Immature natural killer cell (primary cell): ENCODE measurements around the gene PTPN13. TPM values are rescaled to one million over a fixed set of nuclear protein-coding genes. Genes with fewer than 3 reads are reported as not detected.

Experiments used
- DNase-seq, 3 donors: peaks; one replicate each; pipeline ENCODE4 v3.0.0; 2022; ENCODE audit warnings: mixed read lengths in 1 of 3
- H3K27ac Mint-ChIP-seq, 6 donors: one replicate each; pipeline ENCODE4 v1.8.0; 2020; ENCODE audit warnings: mixed read lengths in 6 of 6, mild to moderate bottlenecking in 5 of 6, inconsistent platforms in 4 of 6, moderate library complexity in 3 of 6
- H3K27me3 Mint-ChIP-seq, 3 donors: one replicate each; pipeline ENCODE4 v1.8.0; 2020 to 2021; ENCODE audit warnings: low read depth in 3 of 3, mild to moderate bottlenecking in 3 of 3, mixed read lengths in 3 of 3, moderate library complexity in 3 of 3, inconsistent platforms in 1 of 3
- H3K36me3 Mint-ChIP-seq, 3 donors: one replicate each; pipeline ENCODE4 v1.8.0; 2020; ENCODE audit warnings: mixed read lengths in 3 of 3, inconsistent platforms in 2 of 3, mild to moderate bottlenecking in 2 of 3
- H3K4me1 Mint-ChIP-seq, 2 donors: one replicate each; pipeline ENCODE4 v1.8.0; 2020; ENCODE audit warnings: inconsistent platforms in 2 of 2, mild to moderate bottlenecking in 2 of 2, mixed read lengths in 2 of 2, moderate library complexity in 1 of 2
- H3K4me3 Mint-ChIP-seq, 5 donors: one replicate each; pipeline ENCODE4 v1.8.0; 2020; ENCODE audit warnings: mild to moderate bottlenecking in 5 of 5, mixed read lengths in 5 of 5, inconsistent platforms in 3 of 5, moderate library complexity in 3 of 5
- H3K9me3 Mint-ChIP-seq, 6 donors: one replicate each; pipeline ENCODE4 v1.8.0; 2020; ENCODE audit warnings: mild to moderate bottlenecking in 6 of 6, mixed read lengths in 6 of 6, inconsistent platforms in 4 of 6, moderate library complexity in 3 of 6
- polyA plus RNA-seq, 3 donors: library from polyadenylated mRNA; unstranded; fragments of 300-500 nt; fragmentation: Illumina TruSeq; gene quantifications; one replicate each; pipeline ENCODE4 v1.2.3, GENCODE V29; 2021

Gene PTPN13
- polyA plus RNA-seq, 3 donors from 2014 or later = not detected

GRCh38 chr4:86600007-86600653 is 6.0 kb downstream of the PTPN13 start:
- Mint-ChIP-seq H3K4me1 (peaks cover 2 to 11% of the 10 kb centered on the region in 2 donors), H3K27me3 (peaks cover 3 to 8% (median 3%) of the 10 kb centered on the region in 3 donors), H3K36me3 (no peaks in the 10 kb centered on the region), H3K4me3 (no peak overlapping the region), H3K27ac (no peak overlapping the region), H3K9me3 (peaks cover 0 to 6% (median under 1%) of the 10 kb centered on the region in 6 donors)
- DNase-seq = no peak

DNA sequence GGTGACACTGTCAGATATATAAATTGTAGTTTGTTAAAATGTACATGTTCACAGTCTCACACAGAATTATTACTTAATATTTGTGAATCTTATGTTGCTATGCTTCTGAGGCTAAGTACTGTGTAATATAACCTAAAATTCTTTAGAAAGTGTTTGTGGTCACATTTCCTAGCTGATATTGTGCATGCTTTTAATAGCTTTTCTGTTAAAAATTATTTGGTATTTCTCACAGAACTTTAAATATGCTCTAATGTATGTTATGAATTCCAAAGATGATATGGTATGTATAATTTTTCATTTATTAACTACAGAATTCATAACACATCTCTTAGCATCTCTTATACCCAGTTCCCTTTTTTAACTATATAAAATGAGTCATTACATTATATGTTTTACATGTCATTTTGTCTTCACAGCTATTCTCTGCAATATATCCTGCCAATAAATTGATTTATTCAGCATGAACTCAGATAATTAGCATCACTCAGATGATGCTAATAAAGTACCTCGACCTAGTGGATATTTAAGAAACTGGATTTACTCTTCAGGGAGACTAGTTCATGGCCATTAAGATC is 9.3 kb downstream of the PTPN13 start:
- Mint-ChIP-seq H3K4me3 (no peak overlapping the region), H3K9me3 (peaks cover 0 to 2% (median 0%) of the 10 kb centered on the region in 6 donors), H3K27ac (no peak overlapping the region), H3K4me1 (no peaks in the 10 kb centered on the region), H3K36me3 (no peaks in the 10 kb centered on the region), H3K27me3 (peaks cover 0 to 2% (median 0%) of the 10 kb centered on the region in 3 donors)
- DNase-seq = no peak

DNA sequence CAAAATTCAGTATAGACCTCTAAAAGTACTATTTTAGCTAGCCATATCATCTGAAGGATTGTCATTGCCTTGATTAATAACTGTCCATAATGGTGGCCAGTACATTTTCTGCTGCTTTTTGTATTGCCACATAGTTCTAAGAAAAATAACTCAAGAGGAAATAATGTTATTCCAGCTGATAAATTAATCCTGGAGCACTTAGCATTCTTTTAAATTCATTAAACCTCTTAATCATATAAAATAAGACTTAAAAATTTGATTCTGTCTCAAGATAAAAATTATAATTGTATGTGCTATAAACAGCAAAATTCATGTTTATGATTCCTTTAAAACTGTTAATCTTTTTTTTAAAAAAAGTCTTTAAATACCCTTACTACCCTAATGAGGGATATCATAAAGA is 12.7 kb downstream of the PTPN13 start:
- H3K36me3 Mint-ChIP-seq = no peaks in the 10 kb centered on the region
- peaks cover 0 to 3% (median 2%) of the 10 kb centered on the region in 3 donors for H3K27me3 Mint-ChIP-seq
- no peak for DNase-seq
- no peak overlapping the region for H3K27ac Mint-ChIP-seq
- H3K9me3 Mint-ChIP-seq = peaks cover 0 to 2% (median 0%) of the 10 kb centered on the region in 6 donors
- H3K4me3 Mint-ChIP-seq = no peak overlapping the region
- no peaks in the 10 kb centered on the region for H3K4me1 Mint-ChIP-seq

DNA sequence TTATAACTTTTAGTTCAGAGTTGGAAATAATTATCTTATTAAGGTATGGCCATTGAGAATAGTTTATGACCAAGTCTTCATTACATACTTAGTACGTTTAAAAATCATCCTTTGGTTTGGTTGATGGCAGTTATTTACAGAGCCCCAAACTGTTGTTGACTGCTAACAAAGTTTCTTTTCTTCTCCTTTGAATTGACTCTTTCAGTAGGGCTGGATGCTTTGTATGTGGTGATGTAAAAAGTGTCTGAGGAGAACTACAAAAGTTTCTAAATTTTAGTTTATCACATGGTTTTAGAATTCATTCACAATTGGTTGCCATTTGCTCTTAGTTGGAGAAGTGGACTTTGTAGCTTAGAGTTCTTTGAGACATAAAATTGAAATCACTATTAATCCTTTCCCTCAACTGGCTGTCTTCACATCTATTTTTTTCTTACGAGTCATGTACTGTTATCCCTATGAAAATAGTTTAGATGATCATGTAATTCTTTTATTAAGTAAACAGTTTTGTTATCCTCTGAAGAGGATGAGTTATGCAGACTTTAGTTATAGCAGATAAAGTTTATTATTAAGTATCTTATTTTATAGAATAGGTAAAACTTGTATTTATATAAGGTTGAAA is 14.8 kb downstream of the PTPN13 start:
- Mint-ChIP-seq H3K27me3 (peaks cover 0 to 3% (median 2%) of the 10 kb centered on the region in 3 donors), H3K4me3 (no peak overlapping the region), H3K27ac (no peak overlapping the region), H3K4me1 (no peaks in the 10 kb centered on the region), H3K9me3 (peaks cover 0 to 5% (median 0%) of the 10 kb centered on the region in 6 donors), H3K36me3 (no peaks in the 10 kb centered on the region)
- no peak for DNase-seq

GRCh38 chr4:86611757-86612156 is 17.6 kb downstream of the PTPN13 start:
- Mint-ChIP-seq H3K9me3 (peaks cover 0 to 5% (median 1%) of the 10 kb centered on the region in 6 donors), H3K27ac (no peak overlapping the region), H3K4me1 (no peaks in the 10 kb centered on the region), H3K27me3 (peaks cover 0 to 2% (median 1%) of the 10 kb centered on the region in 3 donors), H3K36me3 (no peaks in the 10 kb centered on the region), H3K4me3 (no peak overlapping the region)
- no peak for DNase-seq

- no peak overlapping the region for H3K27ac Mint-ChIP-seq
- no peaks in the 10 kb centered on the region for H3K4me1 Mint-ChIP-seq
- H3K27me3 Mint-ChIP-seq = peaks cover 0 to 2% (median 1%) of the 10 kb centered on the region in 3 donors
- H3K36me3 Mint-ChIP-seq = no peaks in the 10 kb centered on the region
- peaks cover 0 to 5% (median 2%) of the 10 kb centered on the region in 6 donors for H3K9me3 Mint-ChIP-seq
- no peak overlapping the region for H3K4me3 Mint-ChIP-seq
- DNase-seq = no peak
Measured at GRCh38 chr4:86613734-86614133, 19.6 kb downstream of the PTPN13 start.

DNA sequence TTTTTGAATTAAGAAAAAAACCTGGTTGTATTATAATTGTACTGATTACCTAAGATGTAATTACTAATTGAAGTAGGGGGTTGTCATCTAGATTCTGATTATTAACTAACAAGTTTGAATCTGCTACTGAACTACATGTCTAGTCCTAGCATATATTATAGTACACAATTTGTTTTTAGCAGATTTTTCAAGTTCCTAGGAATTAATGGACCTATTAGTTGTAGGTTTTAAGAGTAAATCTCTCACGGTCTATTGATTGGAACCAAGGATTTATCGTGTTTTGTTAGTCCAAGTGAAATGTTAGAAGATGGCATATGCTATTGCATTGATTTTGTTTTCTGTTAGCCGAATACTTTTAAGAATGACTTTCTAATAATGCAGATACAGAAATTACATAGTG is 20.8 kb downstream of the PTPN13 start:
- Mint-ChIP-seq H3K4me1 (no peaks in the 10 kb centered on the region), H3K36me3 (no peaks in the 10 kb centered on the region), H3K27ac (no peak overlapping the region), H3K4me3 (no peak overlapping the region), H3K9me3 (peaks cover 0 to 5% (median 2%) of the 10 kb centered on the region in 6 donors), H3K27me3 (peaks cover 0 to 2% (median 1%) of the 10 kb centered on the region in 3 donors)
- DNase-seq = no peak

GRCh38 chr4:86615501-86615900 is 21.4 kb downstream of the PTPN13 start:
- no peak overlapping the region for H3K4me3 Mint-ChIP-seq
- H3K36me3 Mint-ChIP-seq = no peaks in the 10 kb centered on the region
- H3K9me3 Mint-ChIP-seq = peaks cover 0 to 5% (median 2%) of the 10 kb centered on the region in 6 donors
- no peaks in the 10 kb centered on the region for H3K4me1 Mint-ChIP-seq
- H3K27ac Mint-ChIP-seq = no peak overlapping the region
- DNase-seq = no peak
- H3K27me3 Mint-ChIP-seq = peaks cover 0 to 2% (median 1%) of the 10 kb centered on the region in 3 donors

GRCh38 chr4:86619656-86620055 is 25.5 kb downstream of the PTPN13 start:
- Mint-ChIP-seq H3K4me1 (no peaks in the 10 kb centered on the region), H3K9me3 (peaks cover 0 to 10% (median 2%) of the 10 kb centered on the region in 6 donors), H3K4me3 (no peak overlapping the region), H3K27ac (no peak overlapping the region), H3K27me3 (no peaks in the 10 kb centered on the region), H3K36me3 (no peaks in the 10 kb centered on the region)
- no peak for DNase-seq

DNA sequence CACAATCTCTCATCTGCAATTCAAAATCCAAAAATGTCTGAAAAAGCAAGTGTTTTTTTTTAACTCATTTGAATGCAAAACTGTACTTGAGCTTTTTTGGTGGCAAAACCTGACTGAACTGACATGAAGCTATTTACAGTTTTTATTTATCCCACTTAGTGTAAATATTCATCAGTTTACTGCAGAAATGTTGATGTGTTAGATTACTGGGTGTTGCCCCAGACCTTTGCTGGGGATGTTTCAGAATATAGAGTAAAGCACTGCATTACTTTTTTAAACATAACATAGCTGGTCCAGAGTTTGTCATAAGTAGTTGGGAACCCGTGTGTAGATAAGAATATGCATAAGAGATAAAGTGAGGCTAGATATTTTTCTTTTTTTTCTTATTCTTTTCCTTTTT is 27.3 kb downstream of the PTPN13 start:
- no peak overlapping the region for H3K4me3 Mint-ChIP-seq

GRCh38 chr4:86626066-86626465 is 32.0 kb downstream of the PTPN13 start:
- no peaks in the 10 kb centered on the region for H3K4me1 Mint-ChIP-seq
- H3K4me3 Mint-ChIP-seq = no peak overlapping the region
- peaks cover 0 to 3% (median 0%) of the 10 kb centered on the region in 6 donors for H3K9me3 Mint-ChIP-seq
- no peak for DNase-seq
- no peak overlapping the region for H3K27ac Mint-ChIP-seq
- no peaks in the 10 kb centered on the region for H3K36me3 Mint-ChIP-seq
- H3K27me3 Mint-ChIP-seq = peaks cover 0 to under 1% (median 0%) of the 10 kb centered on the region in 3 donors

More for the DNA sequence above, 27.3 kb downstream of the PTPN13 start:
- H3K27me3 Mint-ChIP-seq = no peaks in the 10 kb centered on the region
- H3K4me1 Mint-ChIP-seq = no peaks in the 10 kb centered on the region
- H3K9me3 Mint-ChIP-seq = peaks cover 0 to 11% (median 2%) of the 10 kb centered on the region in 6 donors
- H3K27ac Mint-ChIP-seq = no peak overlapping the region
- no peaks in the 10 kb centered on the region for H3K36me3 Mint-ChIP-seq
- no peak for DNase-seq

- Mint-ChIP-seq H3K27me3 (peaks cover 0 to 5% (median 2%) of the 10 kb centered on the region in 3 donors), H3K9me3 (peaks cover 0 to 5% (median under 1%) of the 10 kb centered on the region in 6 donors), H3K4me3 (no peak overlapping the region), H3K4me1 (no peaks in the 10 kb centered on the region), H3K27ac (no peak overlapping the region), H3K36me3 (no peaks in the 10 kb centered on the region)
- no peak for DNase-seq
Measured at GRCh38 chr4:86627462-86628135, 33.5 kb downstream of the PTPN13 start.

GRCh38 chr4:86630629-86631028 is 36.5 kb downstream of the PTPN13 start:
- Mint-ChIP-seq H3K36me3 (no peaks in the 10 kb centered on the region), H3K27ac (no peak overlapping the region), H3K4me3 (no peak overlapping the region), H3K9me3 (peaks cover 0 to 9% (median 5%) of the 10 kb centered on the region in 6 donors), H3K4me1 (peaks cover 0 to 14% of the 10 kb centered on the region in 2 donors), H3K27me3 (peaks cover 0 to 5% (median 4%) of the 10 kb centered on the region in 3 donors)
- no peak for DNase-seq

DNA sequence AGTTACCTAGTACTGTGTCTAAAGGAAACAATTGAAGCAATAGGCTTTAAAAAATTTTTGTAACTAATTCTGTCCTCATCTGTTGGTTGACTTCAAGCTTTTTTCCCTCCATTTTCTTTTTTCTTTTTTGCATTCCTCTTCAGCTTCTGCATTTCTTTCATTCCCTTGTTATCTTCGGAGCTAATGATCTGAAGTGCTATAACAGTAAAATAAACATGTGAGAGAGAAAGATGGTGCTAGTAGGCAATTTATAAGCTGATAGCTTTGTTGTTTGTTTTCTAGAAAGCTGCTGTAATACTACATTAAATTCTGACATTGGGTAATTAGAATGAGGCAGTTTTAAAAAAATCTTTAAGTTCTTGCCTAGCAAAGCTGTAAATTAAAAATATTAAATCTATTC is 37.1 kb downstream of the PTPN13 start:
- no peak for DNase-seq
- Mint-ChIP-seq H3K4me1 (peaks cover 0 to 14% of the 10 kb centered on the region in 2 donors), H3K27ac (no peak overlapping the region), H3K27me3 (peaks cover 0 to 5% (median 4%) of the 10 kb centered on the region in 3 donors), H3K9me3 (peaks cover 0 to 10% (median 6%) of the 10 kb centered on the region in 6 donors), H3K4me3 (no peak overlapping the region), H3K36me3 (no peaks in the 10 kb centered on the region)
